ENCODE results near the gene ZIC5. TPM values are rescaled to one million over a fixed set of nuclear protein-coding genes. Genes with fewer than 3 reads are reported as not detected.

The ZIC5 gene
- total RNA-seq, 1 donor from 2014 or later: not detected

GRCh38 chr13:99938635-99939034, 32.9 kb downstream of the ZIC5 start:
- Histone ChIP-seq H3K9me3 (no peaks in the 10 kb centered on the region), H3K4me1 (no peaks in the 10 kb centered on the region), H3K27me3 (ENCODE audit: low read depth) (peaks cover 14% of the 10 kb centered on the region), H3K27ac (no peak overlapping the region), H3K36me3 (no peaks in the 10 kb centered on the region), H3K4me3 (no peak overlapping the region)
- DNase-seq: no peak
- intact Hi-C loops (cut with DNase I): no loop called here
- TF ChIP-seq CTCF (IDR thresholded peaks at IDR 0.05): no peak
- no peak for ATAC-seq

- intact Hi-C loops (cut with DNase I): no loop called here
- DNase-seq: no peak
- Histone ChIP-seq H3K9me3 (no peaks in the 10 kb centered on the region), H3K27me3 (ENCODE audit: low read depth) (peaks cover 17% of the 10 kb centered on the region), H3K4me3 (no peak overlapping the region), H3K4me1 (no peaks in the 10 kb centered on the region), H3K36me3 (no peaks in the 10 kb centered on the region), H3K27ac (no peak overlapping the region)
- TF ChIP-seq CTCF (IDR thresholded peaks at IDR 0.05): peak; percentile 7
- ATAC-seq: no peak
Observed at GRCh38 chr13:99935772-99936171, 35.8 kb downstream of the ZIC5 start.

GRCh38 chr13:99932912-99933311, 38.7 kb downstream of the ZIC5 start:
- Histone ChIP-seq H3K9me3 (no peaks in the 10 kb centered on the region), H3K27me3 (ENCODE audit: low read depth) (peaks cover 15% of the 10 kb centered on the region), H3K27ac (no peak overlapping the region), H3K4me1 (no peaks in the 10 kb centered on the region), H3K4me3 (no peak overlapping the region), H3K36me3 (no peaks in the 10 kb centered on the region)
- no peak for DNase-seq
- ATAC-seq: no peak
- intact Hi-C loops (cut with DNase I): no loop called here
- TF ChIP-seq CTCF (IDR thresholded peaks at IDR 0.05): no peak

GRCh38 chr13:99930925-99931324, 40.6 kb downstream of the ZIC5 start:
- ATAC-seq (no peak), DNase-seq (no peak)
- TF ChIP-seq CTCF (IDR thresholded peaks at IDR 0.05): no peak
- H3K9me3 ChIP-seq: no peaks in the 10 kb centered on the region
- intact Hi-C loops (cut with DNase I): no loop called here
- no peaks in the 10 kb centered on the region for H3K36me3 ChIP-seq
- H3K27me3 ChIP-seq (ENCODE audit: low read depth): peaks cover 22% of the 10 kb centered on the region
- no peaks in the 10 kb centered on the region for H3K4me1 ChIP-seq
- no peak overlapping the region for H3K27ac ChIP-seq
- H3K4me3 ChIP-seq: no peak overlapping the region

GRCh38 chr13:99929866-99930265, 41.7 kb downstream of the ZIC5 start:
- intact Hi-C loops (cut with DNase I): no loop called here
- DNase-seq (no peak), ATAC-seq (no peak)
- Histone ChIP-seq H3K27me3 (ENCODE audit: low read depth) (peaks cover 22% of the 10 kb centered on the region), H3K4me3 (no peak overlapping the region), H3K4me1 (no peaks in the 10 kb centered on the region), H3K27ac (no peak overlapping the region), H3K36me3 (no peaks in the 10 kb centered on the region), H3K9me3 (no peaks in the 10 kb centered on the region)
- no peak for TF ChIP-seq CTCF (IDR thresholded peaks at IDR 0.05)

Data from lower lobe of right lung (tissue), 2 donors.